ENCODE measurements around the gene NOX4. TPM values are rescaled to one million over a fixed set of nuclear protein-coding genes. Genes with fewer than 3 reads are reported as not detected.
"Not testable (repeated sequence)": the region's sequence is repeated elsewhere in the genome, so short reads cannot be mapped to it uniquely, and the experiment has no call there.

NOX4 gene
- total RNA-seq, 4 donors from 2014 or later, result 1.2 to 6.2 (median 2.4) TPM

DNA sequence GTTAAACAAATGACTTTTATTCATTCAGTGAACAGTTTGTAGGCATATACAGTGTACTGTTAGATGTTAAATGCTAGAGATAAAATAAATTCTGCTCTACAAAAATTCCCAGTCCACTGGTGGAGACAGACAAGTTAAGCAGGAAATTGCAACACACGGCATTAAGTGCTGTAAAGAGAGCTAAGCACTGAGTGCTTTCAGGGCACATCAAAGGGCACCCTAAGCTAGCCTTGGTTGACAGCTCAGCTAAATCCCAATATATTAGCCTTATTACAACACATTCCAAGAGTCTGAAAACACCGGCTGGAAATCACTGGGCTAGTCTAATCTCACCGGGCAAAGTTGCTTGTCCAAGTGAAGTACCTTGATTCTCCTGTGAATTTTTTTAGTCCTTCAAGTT lies 55.1 kb downstream of the NOX4 start:
- H3K9me3 ChIP-seq, result no peaks in the 10 kb centered on the region
- TF ChIP-seq POLR2A (IDR thresholded peaks at IDR 0.05), result no peak
- TF ChIP-seq, protein P1, sequence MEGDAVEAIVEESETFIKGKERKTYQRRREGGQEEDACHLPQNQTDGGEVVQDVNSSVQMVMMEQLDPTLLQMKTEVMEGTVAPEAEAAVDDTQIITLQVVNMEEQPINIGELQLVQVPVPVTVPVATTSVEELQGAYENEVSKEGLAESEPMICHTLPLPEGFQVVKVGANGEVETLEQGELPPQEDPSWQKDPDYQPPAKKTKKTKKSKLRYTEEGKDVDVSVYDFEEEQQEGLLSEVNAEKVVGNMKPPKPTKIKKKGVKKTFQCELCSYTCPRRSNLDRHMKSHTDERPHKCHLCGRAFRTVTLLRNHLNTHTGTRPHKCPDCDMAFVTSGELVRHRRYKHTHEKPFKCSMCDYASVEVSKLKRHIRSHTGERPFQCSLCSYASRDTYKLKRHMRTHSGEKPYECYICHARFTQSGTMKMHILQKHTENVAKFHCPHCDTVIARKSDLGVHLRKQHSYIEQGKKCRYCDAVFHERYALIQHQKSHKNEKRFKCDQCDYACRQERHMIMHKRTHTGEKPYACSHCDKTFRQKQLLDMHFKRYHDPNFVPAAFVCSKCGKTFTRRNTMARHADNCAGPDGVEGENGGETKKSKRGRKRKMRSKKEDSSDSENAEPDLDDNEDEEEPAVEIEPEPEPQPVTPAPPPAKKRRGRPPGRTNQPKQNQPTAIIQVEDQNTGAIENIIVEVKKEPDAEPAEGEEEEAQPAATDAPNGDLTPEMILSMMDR (IDR thresholded peaks at IDR 0.05 in 4 of 5, conservative IDR thresholded peaks at IDR 0.05 in 1 of 5), result no peak
- intact Hi-C loops (cut with DNase I; ENCODE audit: low total_unique reads), result no loop called here
- H3K4me3 ChIP-seq, result no peak overlapping the region
- DNase-seq, result peak in 1 of 2 donors; percentile 19
- H3K27ac ChIP-seq, result no peak overlapping the region
- no peak for ATAC-seq
- in situ Hi-C loops (cut with MboI; ENCODE audit: low sequenced_read_pairs in 4 of 4), result no loop called here
- no peaks in the 10 kb centered on the region for H3K27me3 ChIP-seq
- H3K36me3 ChIP-seq, result no peaks in the 10 kb centered on the region
- H3K4me1 ChIP-seq, result no peaks in the 10 kb centered on the region

DNA sequence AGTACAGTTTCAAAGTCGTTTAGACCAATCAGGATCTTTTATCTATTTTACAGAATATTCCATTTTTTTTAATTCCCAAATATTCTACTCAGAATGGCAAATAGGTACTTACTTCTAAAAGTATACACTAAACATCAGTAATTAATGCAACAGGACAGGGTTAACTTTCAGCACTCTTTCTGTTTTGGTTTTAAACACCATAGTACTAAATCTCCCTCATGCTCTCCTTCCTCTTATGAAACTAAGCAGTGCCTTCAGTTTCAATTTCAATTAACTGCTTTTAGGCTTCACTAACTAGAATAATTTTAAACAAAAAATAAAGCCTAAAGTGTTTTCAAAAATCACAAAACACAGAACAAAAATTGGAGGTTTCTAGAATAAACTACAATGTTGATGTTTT lies 57.9 kb downstream of the NOX4 start:
- no peaks in the 10 kb centered on the region for H3K4me1 ChIP-seq
- no peak overlapping the region for H3K27ac ChIP-seq
- intact Hi-C loops (cut with DNase I; ENCODE audit: low total_unique reads), result no loop called here
- ATAC-seq, result no peak
- H3K9me3 ChIP-seq, result no peaks in the 10 kb centered on the region
- in situ Hi-C loops (cut with MboI; ENCODE audit: low sequenced_read_pairs in 4 of 4), result no loop called here
- no peaks in the 10 kb centered on the region for H3K27me3 ChIP-seq
- H3K36me3 ChIP-seq, result no peaks in the 10 kb centered on the region
- H3K4me3 ChIP-seq, result no peak overlapping the region
- no peak for DNase-seq
- no peak for TF ChIP-seq POLR2A (IDR thresholded peaks at IDR 0.05)
- TF ChIP-seq, protein P1 (IDR thresholded peaks at IDR 0.05 in 4 of 5, conservative IDR thresholded peaks at IDR 0.05 in 1 of 5), result no peak

DNA sequence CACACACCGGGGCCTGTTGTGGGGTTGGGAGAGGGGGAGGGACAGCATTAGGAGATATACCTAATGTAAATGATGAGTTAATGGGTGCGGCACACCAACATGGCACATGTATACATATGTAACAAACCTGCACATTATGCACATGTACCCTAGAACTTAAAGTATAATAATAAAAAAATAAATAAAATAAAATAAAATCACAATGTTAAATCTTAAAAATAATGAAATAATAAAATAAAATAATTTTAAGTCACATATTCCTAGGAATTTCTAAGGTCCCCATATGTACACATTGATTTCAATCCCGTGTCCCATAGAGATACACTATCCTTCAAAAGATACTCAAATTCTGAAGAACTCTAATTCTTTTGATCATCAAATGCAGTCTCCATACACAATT lies 59.0 kb downstream of the NOX4 start:
- H3K27ac ChIP-seq; H3K4me1 ChIP-seq; H3K27me3 ChIP-seq; DNase-seq; intact Hi-C loops (cut with DNase I; ENCODE audit: low total_unique reads); H3K36me3 ChIP-seq; ATAC-seq; in situ Hi-C loops (cut with MboI; ENCODE audit: low sequenced_read_pairs in 4 of 4); H3K9me3 ChIP-seq; H3K4me3 ChIP-seq: not testable (repeated sequence)

DNA sequence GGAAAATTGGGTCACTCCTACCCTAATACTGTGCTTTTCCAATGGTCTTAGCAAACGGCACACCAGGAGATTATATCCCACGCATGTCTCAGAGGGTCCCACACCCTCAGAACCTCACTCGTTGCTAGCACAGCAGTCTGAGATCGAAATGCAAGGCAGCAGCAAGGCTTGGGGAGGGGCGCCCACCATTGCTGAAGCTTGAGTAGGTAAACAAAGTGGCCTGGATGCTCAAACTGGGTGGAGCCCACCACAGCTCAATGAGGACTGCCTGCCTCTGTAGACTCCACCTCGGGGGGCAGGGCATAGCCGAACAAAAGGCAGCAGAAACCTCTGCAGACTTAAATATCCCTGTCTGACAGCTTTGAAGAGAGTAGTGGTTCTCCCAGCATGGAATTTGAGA lies 64.7 kb downstream of the NOX4 start:
- H3K27ac ChIP-seq; H3K4me3 ChIP-seq; H3K27me3 ChIP-seq; DNase-seq; ATAC-seq; in situ Hi-C loops (cut with MboI; ENCODE audit: low sequenced_read_pairs in 4 of 4); intact Hi-C loops (cut with DNase I; ENCODE audit: low total_unique reads); H3K36me3 ChIP-seq; H3K4me1 ChIP-seq; H3K9me3 ChIP-seq: not testable (repeated sequence)

DNA sequence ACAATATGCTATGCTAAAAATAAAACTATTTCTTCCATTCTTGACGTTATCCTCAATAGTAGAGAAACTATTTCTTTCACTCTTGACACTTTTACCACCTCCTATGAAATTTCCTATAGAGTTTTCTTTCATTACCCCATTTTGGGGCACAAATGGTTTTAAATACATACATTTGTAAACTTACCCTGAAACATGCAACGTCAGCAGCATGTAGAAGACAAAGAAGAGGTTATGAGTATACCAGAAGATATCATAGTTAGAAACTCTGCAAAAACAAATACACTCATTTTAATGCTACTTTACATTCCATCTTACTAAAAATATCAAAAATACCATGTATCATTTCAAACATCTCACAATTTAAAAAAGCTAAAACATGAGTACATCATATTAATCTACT lies 69.5 kb downstream of the NOX4 start:
- DNase-seq (no peak), ATAC-seq (no peak)
- H3K9me3 ChIP-seq, result no peaks in the 10 kb centered on the region
- H3K4me3 ChIP-seq, result no peak overlapping the region
- H3K27ac ChIP-seq, result no peak overlapping the region
- in situ Hi-C loops (cut with MboI; ENCODE audit: low sequenced_read_pairs in 4 of 4), result no loop called here
- H3K27me3 ChIP-seq, result no peaks in the 10 kb centered on the region
- no peak for TF ChIP-seq POLR2A (IDR thresholded peaks at IDR 0.05)
- TF ChIP-seq, protein P1 (IDR thresholded peaks at IDR 0.05 in 4 of 5, conservative IDR thresholded peaks at IDR 0.05 in 1 of 5), result no peak
- H3K36me3 ChIP-seq, result no peaks in the 10 kb centered on the region
- intact Hi-C loops (cut with DNase I; ENCODE audit: low total_unique reads), result no loop called here
- no peaks in the 10 kb centered on the region for H3K4me1 ChIP-seq

DNA sequence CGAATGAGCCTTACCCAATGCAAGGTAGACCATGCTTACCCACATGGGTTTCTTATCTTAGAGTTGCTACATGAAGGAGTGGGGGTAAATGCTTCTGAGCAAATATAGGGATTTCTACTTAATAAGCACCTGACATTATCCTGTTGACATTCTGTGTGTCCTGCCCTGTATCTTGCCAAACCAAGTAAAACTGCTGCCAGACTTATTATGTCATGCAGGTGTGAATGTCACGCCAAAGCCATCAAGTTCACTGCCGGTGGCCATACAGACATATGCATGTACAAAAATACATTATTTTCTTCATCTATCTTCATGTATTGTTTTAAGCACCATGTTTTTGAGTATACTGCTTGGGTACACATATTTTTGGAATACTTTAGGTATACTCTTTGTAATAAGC lies 70.2 kb downstream of the NOX4 start:
- Histone ChIP-seq H3K4me1 (no peaks in the 10 kb centered on the region), H3K27me3 (no peaks in the 10 kb centered on the region), H3K4me3 (no peak overlapping the region), H3K36me3 (no peaks in the 10 kb centered on the region), H3K27ac (no peak overlapping the region), H3K9me3 (no peaks in the 10 kb centered on the region)
- intact Hi-C loops (cut with DNase I; ENCODE audit: low total_unique reads) (no loop called here), in situ Hi-C loops (cut with MboI; ENCODE audit: low sequenced_read_pairs in 4 of 4) (no loop called here)
- no peak for DNase-seq
- no peak for TF ChIP-seq POLR2A (IDR thresholded peaks at IDR 0.05)
- TF ChIP-seq, protein P1 (IDR thresholded peaks at IDR 0.05 in 4 of 5, conservative IDR thresholded peaks at IDR 0.05 in 1 of 5), result no peak
- no peak for ATAC-seq
